Putamen (tissue), 1 donor: Measurements from ENCODE around the gene TPX2.

Source experiments
- DNase-seq: peaks from one replicate; pipeline ENCODE4 v3.0.0-alpha.2; 2016; ENCODE audit warnings: low spot score

Gene TPX2

GRCh38 chr20:31831211-31831610 is 92.1 kb downstream of the TPX2 start:
- no peak for DNase-seq

GRCh38 chr20:31831771-31832306 is 92.7 kb downstream of the TPX2 start:
- DNase-seq: no peak

- DNase-seq: no peak
Observed at GRCh38 chr20:31833130-31833930, 94.2 kb downstream of the TPX2 start.

GRCh38 chr20:31833931-31834521 is 94.9 kb downstream of the TPX2 start:
- DNase-seq: no peak

DNA sequence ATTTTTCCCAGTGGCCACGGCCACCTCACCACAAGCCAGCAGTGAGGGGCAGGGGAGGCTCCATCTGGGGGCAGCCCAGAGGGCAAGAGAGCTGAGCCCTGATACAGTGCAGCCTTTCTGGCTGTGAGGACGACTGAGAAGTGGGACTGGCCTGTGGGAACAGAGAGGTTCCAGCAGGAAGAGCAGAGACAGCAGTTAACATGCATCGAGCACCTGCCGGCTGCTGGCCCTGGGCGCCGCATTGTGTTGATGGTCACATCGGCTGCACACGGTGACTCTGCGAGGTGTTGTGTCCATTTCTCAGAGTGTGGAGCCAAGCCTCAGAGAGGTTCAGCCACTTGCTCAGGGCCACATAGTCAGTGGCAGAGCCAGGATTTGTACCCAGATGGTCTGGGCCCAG is 96.5 kb downstream of the TPX2 start:
- no peak for DNase-seq

- DNase-seq: no peak
Observed at GRCh38 chr20:31835977-31836852, 97.1 kb downstream of the TPX2 start.

GRCh38 chr20:31836853-31837608 is 97.9 kb downstream of the TPX2 start:
- no peak for DNase-seq

DNA sequence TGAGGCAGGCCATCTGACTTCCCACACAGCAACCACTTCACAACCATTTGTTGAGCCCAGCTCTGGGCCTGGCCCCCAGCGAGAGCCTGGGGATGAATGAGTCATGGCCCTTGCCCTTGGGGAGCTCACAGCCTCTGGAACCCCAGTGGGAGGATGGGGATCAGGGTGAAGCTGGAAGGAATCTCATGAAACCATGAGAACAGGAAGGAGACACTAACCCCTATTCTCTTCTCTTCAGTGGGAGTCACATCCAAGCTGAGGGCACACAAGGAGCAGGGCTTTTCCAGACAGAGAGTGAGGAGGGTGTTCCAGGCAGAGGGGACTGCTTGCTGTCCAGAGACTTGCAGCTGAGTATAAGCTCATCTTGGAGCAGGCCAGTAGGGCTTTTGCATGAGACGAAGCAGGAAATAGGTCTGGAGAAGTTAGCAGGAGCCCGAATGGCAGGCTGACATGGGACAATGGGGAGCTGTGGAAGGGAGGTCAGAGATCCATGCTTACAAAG is 98.9 kb downstream of the TPX2 start:
- DNase-seq: no peak

GRCh38 chr20:31838646-31839292 is 99.7 kb downstream of the TPX2 start:
- no peak for DNase-seq

DNA sequence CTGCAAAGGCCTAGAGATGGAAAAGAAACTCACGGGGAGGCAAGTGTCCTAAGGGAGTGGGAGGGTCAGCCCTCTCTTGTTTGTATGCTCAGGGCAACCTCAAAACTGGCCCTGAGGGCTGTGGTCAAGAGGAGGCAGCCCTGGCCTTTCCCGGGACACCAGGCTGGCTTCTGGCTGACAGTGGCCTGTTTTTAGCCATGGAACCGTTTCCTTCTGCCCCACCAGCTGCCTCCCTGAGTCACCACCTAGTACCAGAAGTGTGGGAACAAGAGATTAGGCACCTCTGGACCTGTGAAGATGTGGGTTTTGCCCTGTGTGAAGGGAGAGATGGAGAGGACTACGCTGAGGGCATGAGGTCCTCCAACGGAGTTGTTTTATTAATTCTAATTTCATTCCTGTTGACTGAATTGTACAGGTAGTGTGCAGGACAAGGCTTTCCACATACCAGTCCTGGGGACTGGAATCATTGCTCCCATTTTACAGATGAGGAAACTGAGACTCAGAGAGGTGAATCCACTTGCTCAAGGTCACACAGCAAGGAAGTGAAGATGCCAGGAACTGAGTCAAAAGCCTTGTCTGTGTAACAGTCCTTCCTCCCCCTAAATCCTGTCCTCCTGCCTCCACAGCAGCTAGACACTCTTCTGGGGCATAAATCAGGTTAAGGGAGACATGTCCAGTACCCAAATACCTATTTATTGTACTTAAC is 100.8 kb downstream of the TPX2 start:
- DNase-seq: no peak

DNA sequence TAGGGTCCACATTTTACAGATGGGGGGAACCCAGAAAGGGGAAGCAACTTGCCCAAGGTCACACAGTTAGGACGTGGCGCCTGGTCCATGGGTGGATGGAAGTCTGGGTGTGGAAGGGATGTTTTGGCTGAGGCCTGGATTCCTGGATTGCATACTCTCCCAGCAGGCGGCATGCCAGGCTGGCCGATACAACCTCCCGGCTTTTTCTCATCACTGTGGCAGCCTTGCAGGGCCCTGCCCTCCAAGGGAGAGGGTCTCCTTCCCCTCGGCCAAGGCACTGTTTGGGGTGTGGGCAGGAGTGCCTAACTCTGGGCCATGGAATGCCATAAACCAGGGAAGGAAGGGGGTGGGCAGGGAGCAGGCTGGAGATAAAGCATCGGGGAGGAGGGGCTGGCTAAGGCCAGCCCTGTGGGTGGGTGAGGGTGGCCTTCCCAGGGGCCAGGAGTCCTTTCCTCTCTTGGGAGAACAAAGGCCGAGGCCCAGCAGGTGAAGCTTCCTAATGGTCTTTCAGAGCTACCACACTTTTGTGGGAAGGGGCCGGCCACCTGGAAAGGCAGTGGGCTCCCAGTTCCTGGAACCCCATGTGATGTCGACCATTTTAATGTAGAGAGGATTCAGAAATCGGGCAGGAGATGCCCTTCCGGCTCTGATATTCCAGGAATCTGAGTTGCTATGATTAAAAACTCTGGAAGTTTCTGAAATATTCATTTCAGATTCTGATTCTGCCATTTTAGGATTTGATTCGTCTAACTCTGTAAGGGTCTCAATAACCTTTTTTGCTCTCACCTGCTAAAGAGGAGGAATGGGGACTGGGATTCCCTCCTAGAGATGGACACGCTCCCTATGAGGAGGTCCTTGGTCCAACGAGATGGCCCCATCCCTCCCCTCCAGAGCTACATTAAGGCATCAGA is 102.1 kb downstream of the TPX2 start:
- no peak for DNase-seq

DNA sequence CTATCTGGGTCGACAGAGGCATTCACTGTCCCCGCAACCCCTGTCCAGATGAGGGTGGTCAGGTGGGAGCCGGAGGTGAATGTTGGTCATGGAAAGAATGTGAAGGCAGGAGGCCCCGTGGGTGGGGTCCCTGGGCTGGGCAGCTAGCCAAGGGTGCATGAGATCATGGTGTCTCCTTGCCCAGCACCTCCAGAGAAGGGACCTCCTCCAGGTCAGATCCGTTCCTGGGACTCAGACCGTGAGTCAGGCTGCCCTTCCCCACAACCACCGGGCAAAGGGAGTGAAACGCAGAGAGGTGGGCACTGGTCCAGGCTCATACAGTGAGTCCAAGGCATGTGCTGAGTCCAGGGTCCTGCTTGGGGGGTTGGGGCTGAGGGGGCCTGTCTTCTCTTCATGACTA is 102.8 kb downstream of the TPX2 start:
- no peak for DNase-seq

DNA sequence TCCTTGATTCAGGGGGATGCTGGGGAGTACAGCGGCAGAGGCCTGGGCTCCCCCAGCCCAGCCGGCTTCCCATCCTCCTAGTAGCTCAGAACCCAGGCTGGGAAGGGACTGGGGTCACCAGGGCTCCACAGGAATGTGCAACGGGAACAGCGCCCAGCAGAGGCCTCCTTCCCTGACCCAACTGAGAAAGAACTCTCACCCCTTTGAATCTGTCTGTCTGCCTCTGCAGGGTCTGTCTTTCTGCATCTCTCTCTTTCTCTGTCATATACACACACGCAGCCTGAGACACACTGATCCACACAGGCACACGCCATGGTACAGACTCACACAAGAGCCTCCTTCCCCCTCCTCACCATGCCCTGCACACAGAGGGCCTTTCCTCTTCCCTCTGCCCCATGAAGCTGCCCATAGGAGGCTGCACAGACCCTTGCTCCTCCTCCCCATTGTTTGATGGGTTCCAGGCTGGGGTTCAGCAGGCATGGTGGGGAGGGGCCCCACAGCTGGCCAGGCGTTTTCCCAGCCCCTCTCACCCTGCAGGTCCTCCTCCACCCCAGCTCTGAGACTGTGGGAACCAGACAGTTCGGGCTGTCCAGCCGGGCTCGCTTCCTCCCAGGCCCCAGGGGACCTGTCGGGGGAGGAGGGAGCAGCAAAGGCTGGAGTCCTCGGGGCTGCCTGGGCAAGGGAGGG is 103.5 kb downstream of the TPX2 start:
- no peak for DNase-seq

GRCh38 chr20:31843288-31843687 is 104.2 kb downstream of the TPX2 start:
- DNase-seq: no peak

DNA sequence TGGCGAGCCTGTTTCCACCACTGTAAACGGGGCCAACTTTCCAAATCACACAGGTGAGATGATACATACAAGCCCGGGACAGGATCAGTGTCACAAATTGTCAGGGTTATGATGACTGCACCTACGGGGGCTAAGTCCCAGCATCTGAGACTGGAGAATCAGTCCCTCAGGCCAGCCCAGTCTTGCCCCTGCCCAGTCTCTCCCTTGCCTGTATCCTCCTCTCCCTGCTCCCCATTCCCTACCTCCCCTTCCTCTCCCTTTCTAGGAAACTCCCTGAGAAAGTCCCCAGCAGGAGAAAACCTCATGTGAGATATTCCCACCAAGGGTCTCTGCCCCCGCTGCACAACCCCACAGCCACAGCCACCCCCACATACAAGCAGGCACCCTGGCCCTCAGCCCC is 104.8 kb downstream of the TPX2 start:
- no peak for DNase-seq

GRCh38 chr20:31844737-31845299 is 105.7 kb downstream of the TPX2 start:
- no peak for DNase-seq

GRCh38 chr20:31845300-31845863 is 106.3 kb downstream of the TPX2 start, which contains the start of gene FOXS1:
Gene FOXS1, minus strand, starts transcription at chr20:31845604. Its CDS starts 62 bp downstream, at chr20:31845542.
- no peak for DNase-seq

DNA sequence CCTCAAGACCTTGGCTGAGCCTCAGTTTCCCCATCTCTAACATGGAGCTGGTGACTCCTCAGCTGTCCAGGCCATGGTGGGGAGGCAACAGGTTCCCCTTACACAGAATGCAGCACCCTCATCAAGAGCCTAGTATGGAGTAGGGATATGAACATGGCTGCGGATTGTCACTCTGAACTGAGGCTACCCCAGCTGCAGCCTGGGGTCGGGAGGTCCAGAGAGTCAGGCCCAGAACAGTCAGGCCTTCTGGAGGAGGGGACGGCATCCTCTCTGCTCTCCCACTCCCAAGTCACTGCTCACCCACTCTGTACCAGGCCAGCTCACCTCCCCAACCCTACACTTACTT is 107.7 kb downstream of the TPX2 start:
- no peak for DNase-seq
